Measurements from ENCODE around the gene RYR3. TPM values are rescaled to one million over a fixed set of nuclear protein-coding genes. Genes with fewer than 3 reads are reported as not detected.

The RYR3 gene
- total and polyA plus RNA-seq, 5 donors: 0.06 to 0.28 (median 0.09) TPM

DNA sequence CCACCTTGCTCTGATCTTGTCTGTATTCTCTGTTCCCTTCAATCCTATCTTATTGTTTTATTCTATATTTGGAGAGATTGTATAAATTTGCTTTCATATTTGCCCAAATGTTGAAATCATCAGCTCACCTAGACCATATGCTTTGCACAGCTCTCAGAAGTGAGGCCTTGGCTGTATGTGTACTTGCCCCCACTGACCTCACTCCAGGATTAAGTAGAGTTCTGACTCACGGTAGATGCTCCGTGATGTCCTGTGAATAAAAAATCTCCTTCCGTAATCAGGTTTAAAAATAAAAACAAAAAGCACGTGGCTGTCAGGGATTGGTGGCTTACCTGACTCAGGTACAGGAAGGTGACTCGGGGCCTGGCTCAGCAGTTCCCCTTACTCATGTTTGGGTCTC is 162.2 kb downstream of the RYR3 start:
- intact Hi-C loops (cut with DNase I): no loop called here
- Histone ChIP-seq H3K27ac (ENCODE audit: low read length) (no peak overlapping the region), H3K4me3 (ENCODE audit: low read length) (no peak overlapping the region), H3K27me3 (ENCODE audit: control insufficient read depth, insufficient read depth) (no peaks in the 10 kb centered on the region), H3K4me1 (ENCODE audit: control insufficient read depth, insufficient read depth, low read length) (no peaks in the 10 kb centered on the region), H3K9me3 (ENCODE audit: control insufficient read depth, low read length) (no peaks in the 10 kb centered on the region)
- 88% methylated on average over 5 of the region's 5 CpGs for WGBS
- DNase-seq (no peak), ATAC-seq (no peak)

DNA sequence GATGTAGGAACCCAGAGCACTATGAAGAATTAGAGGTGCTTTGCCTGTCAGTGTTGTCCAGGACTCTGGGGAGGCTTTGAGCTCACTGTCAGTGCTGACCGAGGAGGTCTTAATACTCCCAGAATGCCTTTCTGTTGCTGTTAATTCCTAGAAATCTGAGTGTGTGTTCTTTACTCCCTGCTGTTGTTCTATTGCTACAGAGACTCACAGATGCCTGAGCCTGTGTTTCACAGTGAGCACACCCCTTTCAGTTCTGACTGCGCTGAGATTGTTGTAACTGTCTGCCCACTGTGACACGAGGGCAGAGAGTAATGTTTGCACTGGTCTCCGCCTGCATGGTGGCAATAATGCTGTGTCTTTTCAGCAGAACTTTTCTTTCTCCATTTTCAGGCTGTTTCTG is 162.9 kb downstream of the RYR3 start:
- ATAC-seq (no peak), DNase-seq (no peak)
- no peak overlapping the region for H3K4me3 ChIP-seq (ENCODE audit: low read length)
- no peaks in the 10 kb centered on the region for H3K4me1 ChIP-seq (ENCODE audit: control insufficient read depth, insufficient read depth, low read length)
- intact Hi-C loops (cut with DNase I): no loop called here
- no peaks in the 10 kb centered on the region for H3K9me3 ChIP-seq (ENCODE audit: control insufficient read depth, low read length)
- no peaks in the 10 kb centered on the region for H3K27me3 ChIP-seq (ENCODE audit: control insufficient read depth, insufficient read depth)
- WGBS: 66% methylated on average over 4 of the region's 4 CpGs
- no peak overlapping the region for H3K27ac ChIP-seq (ENCODE audit: low read length)

DNA sequence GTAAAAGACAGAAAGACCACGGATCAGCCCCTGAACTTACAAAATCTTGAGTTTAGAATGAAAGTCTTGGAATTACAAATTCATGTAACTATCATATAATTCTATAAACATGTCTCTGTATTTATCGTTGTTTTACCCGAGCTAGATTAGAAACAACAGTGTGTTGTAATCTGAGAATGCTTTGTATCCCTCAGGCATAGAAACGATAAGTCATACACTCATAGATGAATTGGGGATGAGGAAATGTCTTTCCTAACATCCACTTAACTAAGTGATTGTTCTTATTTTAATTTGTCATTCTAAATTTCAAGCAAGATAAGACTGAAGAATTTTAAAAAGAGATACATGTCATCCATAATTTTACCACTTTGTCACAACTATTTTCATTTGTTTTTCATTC is 165.3 kb downstream of the RYR3 start:
- no peak overlapping the region for H3K27ac ChIP-seq (ENCODE audit: low read length)
- 86% methylated on average over 4 of the region's 4 CpGs for WGBS
- DNase-seq: no peak

DNA sequence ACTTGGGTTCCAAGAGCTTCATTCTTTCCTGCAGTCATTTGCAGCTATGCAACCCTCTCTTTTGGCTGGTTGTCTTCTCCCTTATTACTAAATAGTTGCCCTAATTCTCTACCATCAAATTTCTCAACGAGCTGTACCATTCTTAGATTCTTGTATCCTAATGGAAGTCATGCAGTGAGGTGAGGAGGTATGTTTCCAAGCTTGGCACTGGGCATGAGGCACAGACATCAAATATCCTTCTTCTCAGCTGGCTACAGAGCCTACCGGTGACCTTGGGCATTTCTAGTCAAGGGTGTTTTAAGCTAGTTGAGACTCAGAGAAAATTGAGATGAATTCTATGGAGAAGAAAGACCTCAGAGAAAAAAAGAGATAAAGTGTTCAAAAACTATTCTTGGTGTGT is 166.1 kb downstream of the RYR3 start:
- WGBS: 84% methylated on average over 2 of the region's 2 CpGs
- intact Hi-C loops (cut with DNase I): no loop called here
- no peak for DNase-seq
- Histone ChIP-seq H3K4me1 (ENCODE audit: control insufficient read depth, insufficient read depth, low read length) (no peaks in the 10 kb centered on the region), H3K9me3 (ENCODE audit: control insufficient read depth, low read length) (no peaks in the 10 kb centered on the region), H3K4me3 (ENCODE audit: low read length) (no peak overlapping the region), H3K27ac (ENCODE audit: low read length) (no peak overlapping the region), H3K27me3 (ENCODE audit: control insufficient read depth, insufficient read depth) (no peaks in the 10 kb centered on the region)
- ATAC-seq: no peak

More for the DNA sequence above, 165.3 kb downstream of the RYR3 start:
- H3K27me3 ChIP-seq (ENCODE audit: control insufficient read depth, insufficient read depth): no peaks in the 10 kb centered on the region
- no peak overlapping the region for H3K4me3 ChIP-seq (ENCODE audit: low read length)
- ATAC-seq: no peak
- no peaks in the 10 kb centered on the region for H3K9me3 ChIP-seq (ENCODE audit: control insufficient read depth, low read length)
- intact Hi-C loops (cut with DNase I): no loop called here
- H3K4me1 ChIP-seq (ENCODE audit: control insufficient read depth, insufficient read depth, low read length): no peaks in the 10 kb centered on the region

DNA sequence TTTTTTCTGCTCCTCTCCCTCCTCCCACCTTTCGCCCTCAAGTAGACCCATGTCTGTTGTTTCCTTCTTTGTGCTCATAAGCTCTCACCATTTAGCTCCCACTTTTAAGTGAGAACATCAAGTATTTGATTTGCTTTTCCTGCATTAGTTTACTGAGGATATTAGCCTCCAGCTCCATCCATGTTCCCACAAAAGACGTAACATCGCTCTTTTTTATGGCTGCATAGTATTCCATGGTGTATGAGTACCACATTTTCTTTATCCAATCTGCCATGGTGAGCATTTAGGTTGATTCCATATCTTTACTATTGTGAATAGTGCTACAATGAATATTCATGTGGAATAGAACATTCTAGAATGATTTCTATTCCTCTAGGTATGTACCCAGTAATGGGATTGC is 178.6 kb downstream of the RYR3 start:
- Histone ChIP-seq H3K27ac (ENCODE audit: low read length) (no peak overlapping the region), H3K9me3 (ENCODE audit: control insufficient read depth, low read length) (no peaks in the 10 kb centered on the region), H3K4me3 (ENCODE audit: low read length) (no peak overlapping the region), H3K4me1 (ENCODE audit: control insufficient read depth, insufficient read depth, low read length) (peaks cover 2% of the 10 kb centered on the region), H3K27me3 (ENCODE audit: control insufficient read depth, insufficient read depth) (no peaks in the 10 kb centered on the region)
- 93% methylated on average over 3 of the region's 3 CpGs for WGBS
- no peak for DNase-seq
- no peak for ATAC-seq
- intact Hi-C loops (cut with DNase I): no loop called here

DNA sequence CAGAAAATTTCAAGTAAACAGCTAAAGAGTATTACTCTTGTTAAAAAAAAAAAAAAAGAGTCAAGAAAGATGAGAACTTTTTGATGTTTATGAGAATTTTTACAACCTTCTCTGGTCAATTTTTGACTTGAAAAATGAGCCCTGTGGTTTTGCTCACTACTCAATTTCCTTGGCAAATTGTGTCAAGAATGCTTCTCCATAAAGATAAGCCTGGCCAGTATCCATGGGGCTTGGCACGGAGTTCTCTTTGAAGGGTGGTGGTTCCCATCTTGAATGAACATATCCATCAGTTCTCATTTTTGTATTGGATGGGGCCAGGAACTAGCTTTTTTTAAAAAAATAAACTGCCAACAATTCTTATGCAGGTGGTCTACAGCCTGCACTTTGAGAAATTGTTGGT is 179.9 kb downstream of the RYR3 start:
- 58% methylated on average over 1 of the region's 1 CpG for WGBS
- peak; percentile 18 to 88 (median 61) for DNase-seq
- Histone ChIP-seq H3K4me1 (ENCODE audit: control insufficient read depth, insufficient read depth, low read length) (peaks cover 2% of the 10 kb centered on the region), H3K4me3 (ENCODE audit: low read length) (no peak overlapping the region), H3K9me3 (ENCODE audit: control insufficient read depth, low read length) (no peaks in the 10 kb centered on the region), H3K27ac (ENCODE audit: low read length) (no peak overlapping the region), H3K27me3 (ENCODE audit: control insufficient read depth, insufficient read depth) (no peaks in the 10 kb centered on the region)
- peak in 1 of 2 donors; percentile 47 for ATAC-seq
- intact Hi-C loops (cut with DNase I): no loop called here

DNA sequence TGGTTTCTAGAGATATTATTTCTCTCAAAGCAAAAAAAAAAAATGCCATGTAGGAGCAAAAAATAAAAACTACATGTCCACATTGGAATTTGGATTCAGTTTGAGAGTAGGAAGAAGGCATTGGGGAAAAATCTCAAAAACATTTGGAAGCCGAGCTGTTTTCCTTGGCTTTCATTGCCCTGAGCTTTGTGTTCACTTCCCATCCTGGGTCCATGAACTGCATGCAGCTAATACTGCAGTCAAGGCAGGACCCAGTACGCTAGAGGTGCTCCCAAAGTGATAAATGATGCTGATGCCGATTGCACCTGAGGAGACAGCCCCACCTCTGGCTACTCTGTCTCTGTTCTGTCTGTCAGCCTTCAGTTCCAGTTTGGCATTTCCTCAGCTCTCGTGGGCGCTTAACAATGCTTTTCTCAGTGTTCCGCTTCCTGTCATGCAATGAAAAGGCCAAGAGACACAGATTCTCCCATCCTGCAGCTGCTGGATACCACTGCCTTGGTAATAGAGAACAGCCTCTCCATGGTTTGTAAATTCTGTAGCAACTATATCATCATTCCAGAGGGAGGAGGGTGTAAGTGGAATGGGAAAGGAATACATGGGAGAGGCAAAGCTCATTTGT is 181.8 kb downstream of the RYR3 start:
- no peak overlapping the region for H3K27ac ChIP-seq (ENCODE audit: low read length)
- H3K4me1 ChIP-seq (ENCODE audit: control insufficient read depth, insufficient read depth, low read length): peaks cover 2% of the 10 kb centered on the region
- WGBS: 43% methylated on average over 6 of the region's 6 CpGs
- no peaks in the 10 kb centered on the region for H3K27me3 ChIP-seq (ENCODE audit: control insufficient read depth, insufficient read depth)
- intact Hi-C loops (cut with DNase I): no loop called here
- DNase-seq (peak in 1 of 3 donors; percentile 30), ATAC-seq (peak; percentile 57 to 80)
- H3K9me3 ChIP-seq (ENCODE audit: control insufficient read depth, low read length): no peaks in the 10 kb centered on the region
- H3K4me3 ChIP-seq (ENCODE audit: low read length): no peak overlapping the region

DNA sequence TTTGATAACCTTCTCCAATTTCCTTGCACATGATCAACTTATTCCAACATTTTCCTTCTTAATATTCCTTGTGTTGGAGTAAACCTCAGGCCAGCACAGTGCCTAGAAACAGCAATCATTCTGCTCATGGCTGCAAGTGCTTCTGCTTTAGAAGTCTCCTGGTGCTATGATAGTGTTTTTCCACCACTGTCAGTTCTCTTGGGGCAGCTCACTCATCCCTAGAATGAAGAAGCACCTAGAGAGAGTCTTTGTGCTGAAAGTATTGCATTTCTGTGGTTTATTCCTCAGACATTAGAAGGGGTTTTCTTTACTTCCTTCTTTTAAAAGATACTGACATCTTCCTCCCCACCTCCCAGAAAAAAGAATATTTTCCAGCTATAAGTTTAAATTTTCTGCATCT is 183.5 kb downstream of the RYR3 start:
- H3K4me3 ChIP-seq (ENCODE audit: low read length): no peak overlapping the region
- no peak for ATAC-seq
- intact Hi-C loops (cut with DNase I): no loop called here
- H3K9me3 ChIP-seq (ENCODE audit: control insufficient read depth, low read length): no peaks in the 10 kb centered on the region
- H3K4me1 ChIP-seq (ENCODE audit: control insufficient read depth, insufficient read depth, low read length): peaks cover 2% of the 10 kb centered on the region
- no peaks in the 10 kb centered on the region for H3K27me3 ChIP-seq (ENCODE audit: control insufficient read depth, insufficient read depth)
- H3K27ac ChIP-seq (ENCODE audit: low read length): no peak overlapping the region
- DNase-seq: no peak

DNA sequence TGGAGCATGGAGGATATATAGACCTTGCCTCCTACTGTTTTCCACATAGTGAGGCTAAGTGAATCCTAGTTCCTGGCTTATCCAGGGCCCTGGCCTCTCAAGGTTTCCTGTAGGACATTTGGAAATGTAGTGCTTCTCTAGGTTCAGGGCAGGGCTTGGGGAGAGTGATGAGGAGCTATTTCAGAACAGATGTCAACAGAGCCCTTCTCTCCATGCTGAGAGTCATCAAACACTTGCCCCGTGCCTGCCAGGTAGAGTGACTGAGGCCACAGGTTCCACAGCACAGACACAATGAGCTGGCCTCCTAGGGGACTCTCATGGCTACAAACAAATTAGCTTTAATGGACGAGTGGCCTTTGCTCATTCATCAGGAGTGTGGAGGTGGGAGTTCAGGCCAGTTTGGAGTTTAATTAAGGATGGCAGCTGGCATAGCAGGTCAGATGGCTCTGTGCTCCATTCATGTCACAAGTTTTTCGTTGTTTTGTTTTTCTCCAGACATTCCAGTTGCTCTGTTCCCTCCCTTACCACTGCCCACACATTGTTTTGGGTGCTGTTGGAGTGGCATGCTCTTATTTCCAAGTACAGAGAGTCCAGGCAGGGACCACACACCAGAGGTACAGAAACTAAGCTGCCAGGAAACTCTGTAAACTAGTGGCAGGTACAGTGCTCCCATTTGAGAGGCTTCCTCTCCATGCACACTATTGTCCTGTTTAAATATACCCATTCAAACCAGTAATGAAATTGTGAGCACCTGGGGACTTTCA is 189.8 kb downstream of the RYR3 start:
- Histone ChIP-seq H3K4me3 (ENCODE audit: low read length) (no peak overlapping the region), H3K9me3 (ENCODE audit: control insufficient read depth, low read length) (no peaks in the 10 kb centered on the region), H3K4me1 (ENCODE audit: control insufficient read depth, insufficient read depth, low read length) (no peaks in the 10 kb centered on the region), H3K27ac (ENCODE audit: low read length) (no peak overlapping the region), H3K27me3 (ENCODE audit: control insufficient read depth, insufficient read depth) (no peaks in the 10 kb centered on the region)
- DNase-seq (no peak), ATAC-seq (no peak)
- intact Hi-C loops (cut with DNase I): no loop called here
- 53% methylated on average over 3 of the region's 3 CpGs for WGBS

DNA sequence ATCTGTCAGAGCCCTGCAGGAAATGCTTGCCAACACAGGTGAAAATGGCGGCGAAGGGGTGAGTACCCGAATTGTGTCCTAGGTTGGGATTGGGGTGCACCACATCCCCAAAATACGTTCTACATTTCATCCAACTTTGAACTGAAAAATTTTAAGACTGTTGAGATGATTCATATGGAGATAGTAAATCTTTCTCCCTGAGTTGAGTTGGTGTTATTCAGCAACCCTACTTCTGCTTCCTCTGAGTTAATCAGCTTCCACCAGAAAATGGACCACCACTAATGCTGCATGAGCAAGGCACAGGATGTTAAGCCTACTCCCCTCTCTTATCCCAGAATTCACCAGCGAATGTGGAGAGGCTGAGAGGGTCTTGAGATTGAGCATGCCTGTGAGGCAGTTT is 192.9 kb downstream of the RYR3 start:
- DNase-seq (no peak), ATAC-seq (no peak)
- Histone ChIP-seq H3K4me3 (ENCODE audit: low read length) (no peak overlapping the region), H3K9me3 (ENCODE audit: control insufficient read depth, low read length) (no peaks in the 10 kb centered on the region), H3K27me3 (ENCODE audit: control insufficient read depth, insufficient read depth) (no peaks in the 10 kb centered on the region), H3K27ac (ENCODE audit: low read length) (no peak overlapping the region), H3K4me1 (ENCODE audit: control insufficient read depth, insufficient read depth, low read length) (no peaks in the 10 kb centered on the region)
- intact Hi-C loops (cut with DNase I): no loop called here
- 77% methylated on average over 5 of the region's 5 CpGs for WGBS

DNA sequence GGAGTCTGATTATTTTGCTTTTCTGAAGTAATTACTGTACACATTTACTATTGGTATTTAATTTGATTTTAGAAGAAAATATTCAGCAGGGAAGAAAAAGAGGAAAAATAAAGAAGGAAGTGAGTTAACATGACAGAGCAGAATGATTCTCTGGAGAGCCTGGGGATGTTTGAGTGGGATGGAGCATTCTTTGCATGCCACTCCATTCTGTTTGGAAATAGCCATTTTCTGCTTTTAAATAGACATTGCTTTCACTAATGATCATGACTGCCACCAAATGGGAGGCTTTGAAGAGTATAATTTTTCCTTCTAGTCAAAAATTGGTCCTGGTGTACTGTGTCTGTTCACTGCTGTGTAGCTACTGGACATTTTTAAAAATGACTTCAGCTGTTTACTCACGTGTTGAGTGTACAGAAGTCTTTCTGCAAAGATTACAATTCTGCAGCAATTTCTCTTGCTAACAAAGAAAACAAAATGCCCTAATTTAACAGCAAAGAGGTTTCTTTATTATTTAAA is 196.1 kb downstream of the RYR3 start:
- WGBS: 32% methylated on average over 1 of the region's 1 CpG
- H3K4me3 ChIP-seq (ENCODE audit: low read length): no peak overlapping the region
- DNase-seq (no peak), ATAC-seq (no peak)
- intact Hi-C loops (cut with DNase I): no loop called here
- no peak overlapping the region for H3K27ac ChIP-seq (ENCODE audit: low read length)
- H3K4me1 ChIP-seq (ENCODE audit: control insufficient read depth, insufficient read depth, low read length): no peaks in the 10 kb centered on the region
- H3K9me3 ChIP-seq (ENCODE audit: control insufficient read depth, low read length): no peaks in the 10 kb centered on the region
- no peaks in the 10 kb centered on the region for H3K27me3 ChIP-seq (ENCODE audit: control insufficient read depth, insufficient read depth)

Measured in right cardiac atrium (tissue), 5 donors.